Ureter (tissue), 1 donor: ENCODE data around the gene RARB. TPM values are rescaled to one million over a fixed set of nuclear protein-coding genes. Genes with fewer than 3 reads are reported as not detected.

Experiments
- DNase-seq: peaks from one replicate; pipeline ENCODE4 v3.0.0-alpha.2; 2020; ENCODE audit warnings: low spot score
- total RNA-seq: library from RNA; stranded (reverse); gene quantifications from one replicate; pipeline ENCODE4 v1.2.4, GENCODE V29; 2023
- donor health status: DM: yes; HTN: yes; CAD: no.

The RARB gene
- total RNA-seq, 1 donor from 2014 or later, result 14.0 TPM

DNA sequence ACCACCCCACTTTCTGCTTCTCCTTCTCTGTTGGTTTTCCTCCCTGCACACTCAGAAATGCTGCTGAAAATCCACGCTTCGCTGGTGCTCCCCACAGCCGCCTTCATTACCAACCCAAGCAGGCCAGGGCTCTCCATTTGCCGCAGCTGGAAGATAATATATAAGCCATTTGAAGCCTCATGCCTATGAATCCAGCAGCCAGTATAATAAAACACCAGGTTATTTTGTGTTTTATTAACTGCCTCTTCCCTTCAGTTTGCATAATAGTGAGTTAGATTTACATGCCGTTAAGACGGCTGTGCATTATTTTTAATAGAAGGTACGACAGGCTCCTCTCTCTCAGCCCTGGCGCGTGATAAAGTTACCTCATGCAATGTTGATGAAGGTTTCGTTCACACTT lies 150.0 kb downstream of the RARB start:
- no peak for DNase-seq

DNA sequence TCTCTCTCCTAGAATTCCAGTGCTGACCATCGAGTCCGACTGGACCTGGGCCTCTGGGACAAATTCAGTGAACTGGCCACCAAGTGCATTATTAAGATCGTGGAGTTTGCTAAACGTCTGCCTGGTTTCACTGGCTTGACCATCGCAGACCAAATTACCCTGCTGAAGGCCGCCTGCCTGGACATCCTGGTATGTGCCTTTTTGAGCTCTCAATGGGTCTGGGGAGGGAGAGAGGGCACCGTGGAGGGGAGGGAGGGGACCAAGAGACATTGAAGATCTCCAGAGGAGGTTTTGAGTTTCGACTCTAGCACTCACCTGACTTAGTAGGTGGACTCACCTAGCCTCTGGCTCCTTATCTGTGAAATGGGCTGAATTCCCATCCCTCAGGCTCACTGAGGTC lies 152.5 kb downstream of the RARB start:
- DNase-seq, result no peak

DNA sequence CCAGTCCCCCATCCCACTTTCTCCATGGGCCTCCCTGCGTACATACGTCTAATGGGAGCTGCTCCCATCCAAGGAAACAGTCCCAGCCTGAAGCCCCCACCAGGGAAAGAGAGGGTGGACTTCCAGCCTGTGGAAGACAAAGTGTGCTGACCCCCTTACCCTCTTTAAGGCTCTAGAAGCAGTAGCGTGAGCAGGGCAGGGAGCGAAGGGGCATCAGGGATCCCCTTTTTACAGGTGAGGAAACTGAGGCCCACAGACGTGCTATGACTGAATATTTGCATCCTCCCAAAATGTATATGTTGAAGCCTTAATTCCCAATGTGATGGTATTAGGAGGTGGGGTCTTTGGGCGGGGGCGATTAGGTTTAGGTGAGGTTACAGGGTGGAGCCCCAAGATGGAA lies 153.3 kb downstream of the RARB start:
- no peak for DNase-seq

DNA sequence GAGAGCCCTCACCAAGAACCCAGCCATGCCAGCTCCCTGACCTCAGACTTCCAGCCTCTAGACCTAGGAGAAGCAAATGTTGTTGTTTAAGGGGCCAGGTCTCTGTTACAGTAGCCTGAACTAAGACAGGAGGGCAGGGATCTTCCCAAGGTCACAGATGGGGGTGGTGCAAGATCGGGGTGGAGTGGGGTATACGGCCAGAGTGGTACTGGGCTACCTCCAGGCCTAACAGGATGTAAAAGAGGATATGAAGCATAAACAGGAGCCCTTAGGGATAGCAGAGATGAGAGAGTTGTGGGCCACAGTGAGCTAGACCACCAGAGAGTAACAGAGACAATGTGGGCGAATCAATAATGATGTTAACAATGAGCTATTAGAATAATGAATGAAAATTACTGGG lies 153.8 kb downstream of the RARB start:
- no peak for DNase-seq

DNA sequence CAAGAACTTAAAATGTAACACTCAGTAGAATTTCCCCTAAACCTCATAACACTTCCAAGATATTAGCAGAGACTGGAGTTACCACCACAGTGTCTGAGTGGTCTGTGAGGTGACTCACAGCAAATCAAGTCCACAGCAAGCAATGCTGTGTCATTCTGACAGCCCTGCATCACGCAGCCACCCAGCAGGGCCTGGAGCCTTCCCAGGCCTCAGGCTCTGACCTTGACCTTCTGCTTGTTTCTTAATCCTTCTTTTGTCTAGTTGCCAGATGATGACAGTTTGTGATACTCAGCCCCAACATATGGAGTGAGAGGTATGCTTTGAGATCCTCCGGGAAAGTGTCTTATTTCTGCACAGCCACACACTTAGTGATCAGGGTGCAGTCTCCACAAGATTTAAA lies 154.2 kb downstream of the RARB start:
- DNase-seq, result no peak

DNA sequence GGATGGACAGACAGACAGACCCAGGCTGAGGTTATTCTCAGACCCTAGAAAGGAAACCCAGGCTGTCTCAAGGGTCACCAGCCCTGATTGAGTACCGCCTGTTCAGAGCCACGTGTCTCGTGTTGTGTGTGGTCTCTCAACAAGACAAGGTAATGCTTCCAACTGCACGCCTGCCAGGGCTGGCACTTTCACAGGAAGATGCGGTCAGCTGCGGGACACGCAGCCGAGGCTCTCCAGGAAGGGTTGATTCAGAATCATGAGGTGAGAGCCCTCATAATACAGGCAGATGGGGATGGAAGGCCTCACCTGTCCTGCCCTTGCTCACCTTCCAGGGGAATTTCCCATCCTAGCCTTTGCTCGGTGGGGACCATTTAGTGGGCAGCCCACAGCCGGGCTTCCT lies 155.3 kb downstream of the RARB start:
- DNase-seq, result no peak

DNA sequence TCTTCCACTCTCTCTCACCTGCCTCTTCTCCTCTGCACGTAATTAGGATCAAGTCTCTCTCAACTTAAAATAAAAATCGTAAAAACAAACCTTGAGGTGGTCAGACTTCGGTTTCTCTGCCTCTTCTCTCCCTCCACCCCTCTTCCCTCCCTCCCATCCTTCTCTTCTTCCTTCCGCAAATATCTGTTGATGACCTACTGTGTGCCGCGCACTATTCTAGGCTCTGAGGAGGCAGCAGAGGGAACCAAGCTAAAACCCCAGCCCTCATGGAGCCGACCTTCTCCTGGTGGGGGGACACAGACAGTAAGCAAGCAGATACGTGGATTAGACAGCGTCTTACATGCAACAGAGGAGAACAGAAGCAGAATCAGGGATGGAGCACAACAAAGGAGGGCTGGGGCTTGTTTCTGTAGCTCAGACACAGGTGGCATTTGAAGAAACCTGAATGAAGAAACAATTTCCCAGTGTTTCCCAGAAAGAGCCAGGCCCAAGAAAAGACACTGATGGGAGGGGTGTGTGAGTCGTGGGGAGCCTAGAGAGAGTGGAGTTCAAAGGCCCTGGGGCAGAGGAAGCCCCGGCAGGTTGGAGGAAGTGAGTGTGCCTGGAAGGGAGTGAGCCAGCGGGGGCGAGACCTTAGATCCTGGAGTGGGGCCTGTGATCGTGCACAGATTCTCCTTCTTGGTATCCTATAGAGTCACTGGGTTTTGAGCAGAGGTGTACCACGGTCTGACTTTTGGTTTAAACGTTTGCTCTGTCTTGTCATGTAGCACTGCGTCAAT lies 156.1 kb downstream of the RARB start:
- no peak for DNase-seq

DNA sequence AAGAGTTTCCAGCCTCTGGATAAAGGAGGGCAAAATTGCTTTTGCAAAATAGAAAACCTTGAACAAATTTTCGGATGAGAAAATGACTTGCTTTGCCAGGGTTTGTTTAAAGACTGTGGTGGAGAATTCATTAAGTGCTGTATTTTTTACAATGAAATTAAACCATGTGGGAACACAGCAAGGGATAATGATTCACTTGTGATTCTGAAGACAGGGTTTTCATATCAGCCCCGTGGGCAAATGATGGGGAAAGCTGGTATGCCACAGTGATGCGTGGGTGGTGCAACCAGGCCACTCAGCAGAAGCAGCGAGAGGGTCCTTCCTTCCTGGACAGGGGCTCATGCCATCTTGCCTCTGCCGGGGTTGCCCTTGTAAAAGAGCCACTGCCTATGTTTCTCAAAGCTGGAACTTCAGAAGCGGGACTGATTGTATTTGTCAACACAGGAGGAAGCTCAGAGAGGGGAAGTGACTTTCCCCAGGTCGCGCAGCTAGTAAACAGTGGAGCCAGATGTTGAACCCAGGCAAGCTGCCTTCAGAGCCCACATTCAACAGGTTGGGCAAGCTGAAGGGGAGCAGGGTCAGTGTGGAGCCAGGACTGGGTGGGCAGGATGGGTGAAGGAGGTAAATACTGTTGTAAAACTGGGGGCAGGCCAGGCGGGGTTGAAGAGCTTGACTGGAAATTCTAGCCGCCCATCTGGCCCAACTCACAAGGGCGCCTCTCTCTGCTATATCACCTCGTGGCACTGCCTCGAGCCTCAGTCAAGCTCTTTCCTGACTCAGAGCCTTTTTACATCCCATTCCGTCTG lies 157.5 kb downstream of the RARB start:
- no peak for DNase-seq

DNA sequence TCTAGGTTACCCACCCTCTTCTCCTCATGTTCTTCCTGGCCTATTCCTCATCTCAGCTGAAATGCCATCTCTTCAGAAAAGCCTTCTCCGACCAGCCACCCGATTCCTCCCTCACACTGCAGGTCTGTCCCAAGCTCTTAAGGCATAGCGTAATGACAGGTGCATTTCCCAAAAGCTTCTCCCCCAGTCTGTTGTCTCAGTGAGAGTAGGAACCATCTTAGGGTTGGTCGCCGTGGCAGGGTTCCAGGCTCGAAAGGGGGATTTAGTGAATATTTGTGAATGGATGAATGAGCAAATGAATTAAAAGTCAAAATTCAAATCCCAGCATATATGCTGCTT lies 158.1 kb downstream of the RARB start:
- no peak for DNase-seq

DNA sequence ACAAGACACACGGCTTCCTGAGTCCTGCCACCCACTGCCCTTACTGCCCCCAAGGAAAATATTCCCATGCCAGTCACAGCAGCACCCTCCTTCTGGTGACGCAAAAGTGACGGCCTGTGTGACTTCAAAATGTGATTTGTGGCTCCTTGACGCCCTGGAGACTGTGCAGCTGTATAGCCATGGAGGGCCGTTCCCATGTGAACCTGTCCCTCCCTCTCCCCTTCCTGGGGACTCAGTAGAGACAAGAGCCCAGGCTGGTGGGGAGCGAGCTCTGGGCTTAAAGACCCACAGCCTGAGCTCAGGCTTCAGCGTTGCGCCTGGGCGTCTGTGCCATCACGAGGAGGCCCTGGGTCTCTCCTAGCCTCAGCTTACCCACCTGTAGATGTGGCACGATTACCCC lies 158.5 kb downstream of the RARB start:
- no peak for DNase-seq

DNA sequence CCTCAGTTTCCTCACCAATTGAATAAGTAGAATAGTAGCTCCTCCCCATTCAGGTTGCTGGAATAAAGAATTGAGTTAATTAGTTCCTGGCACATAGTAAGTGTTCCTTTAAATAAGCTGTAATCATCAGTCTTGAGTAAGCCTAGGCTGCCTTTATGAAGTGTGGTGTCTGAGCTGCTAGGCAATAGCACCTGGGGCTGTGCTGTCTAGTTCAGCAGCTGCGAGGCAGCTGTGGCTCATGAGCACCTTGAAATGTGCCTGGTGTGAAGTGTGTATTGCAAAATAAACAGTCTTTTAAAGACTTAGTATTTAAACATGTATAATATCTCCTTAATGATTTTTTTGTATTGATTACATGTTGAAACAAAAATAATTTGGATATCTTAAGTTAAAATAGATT lies 159.0 kb downstream of the RARB start:
- DNase-seq, result no peak

DNA sequence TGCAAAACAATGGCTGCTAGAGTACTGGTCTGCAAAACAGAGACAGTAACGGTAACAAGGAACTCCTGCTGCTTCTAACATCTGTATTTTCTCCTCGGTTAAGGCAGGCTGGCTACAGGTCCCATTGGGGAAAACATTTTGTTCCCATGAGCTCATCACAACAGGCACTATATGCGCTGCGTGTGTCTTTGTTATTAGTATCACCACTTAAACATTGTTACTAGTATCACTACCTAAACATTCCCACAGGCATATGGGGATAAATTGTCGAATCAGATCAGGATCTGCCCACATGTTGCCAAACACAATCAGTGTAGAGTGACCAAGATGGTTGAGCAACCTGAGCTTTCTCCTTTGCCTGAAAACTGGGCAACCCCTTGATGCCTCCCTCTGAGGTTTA lies 159.5 kb downstream of the RARB start:
- no peak for DNase-seq

DNA sequence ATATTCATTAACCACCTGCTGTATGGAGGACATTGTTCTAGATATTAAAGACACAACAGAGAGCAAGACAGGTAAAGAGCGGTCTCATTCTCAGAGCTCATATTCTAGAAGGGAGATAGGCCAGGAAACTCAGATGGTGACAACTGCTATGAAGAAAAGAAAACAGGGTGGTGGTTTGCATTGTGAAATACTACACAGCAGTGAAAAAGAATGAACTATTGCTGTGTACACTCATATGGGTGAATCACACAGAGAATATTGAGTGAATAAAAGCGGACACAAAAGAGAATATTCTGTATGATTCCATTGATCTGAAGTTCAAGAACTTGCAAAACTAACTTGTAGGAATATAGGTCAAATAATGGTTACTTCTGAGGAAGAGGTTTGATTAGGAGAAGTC lies 159.9 kb downstream of the RARB start:
- DNase-seq, result no peak

DNA sequence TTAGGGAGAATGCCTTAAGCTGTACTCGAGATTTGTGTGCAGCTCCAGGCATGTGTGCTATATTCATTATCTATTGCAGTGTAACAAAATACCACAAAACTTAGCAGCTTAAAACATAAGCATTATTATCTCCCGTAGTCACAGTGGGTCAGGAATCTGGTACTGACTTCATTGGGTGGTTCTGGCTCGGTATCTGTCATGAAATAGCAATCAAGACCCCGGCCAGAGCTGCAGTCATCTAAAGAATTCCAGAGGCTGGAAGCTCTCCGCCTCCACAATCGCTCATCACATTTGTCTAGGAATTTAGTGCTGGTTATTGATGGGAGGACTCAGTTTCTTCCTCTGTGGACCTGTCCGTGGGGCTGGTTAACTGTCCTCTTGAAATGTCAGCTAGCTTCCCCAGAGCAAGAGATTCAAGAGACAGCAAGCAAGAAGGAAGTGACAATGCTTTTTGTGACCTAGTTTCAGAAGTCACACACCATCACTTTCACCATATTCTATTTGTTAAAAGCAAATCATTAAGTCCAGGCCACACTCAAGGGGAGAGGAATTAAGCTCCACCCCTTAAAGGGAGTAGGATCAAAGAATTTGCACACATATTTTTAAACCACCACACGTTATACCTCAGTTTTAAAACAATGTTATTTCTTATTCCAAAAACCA lies 160.5 kb downstream of the RARB start:
- DNase-seq, result no peak

DNA sequence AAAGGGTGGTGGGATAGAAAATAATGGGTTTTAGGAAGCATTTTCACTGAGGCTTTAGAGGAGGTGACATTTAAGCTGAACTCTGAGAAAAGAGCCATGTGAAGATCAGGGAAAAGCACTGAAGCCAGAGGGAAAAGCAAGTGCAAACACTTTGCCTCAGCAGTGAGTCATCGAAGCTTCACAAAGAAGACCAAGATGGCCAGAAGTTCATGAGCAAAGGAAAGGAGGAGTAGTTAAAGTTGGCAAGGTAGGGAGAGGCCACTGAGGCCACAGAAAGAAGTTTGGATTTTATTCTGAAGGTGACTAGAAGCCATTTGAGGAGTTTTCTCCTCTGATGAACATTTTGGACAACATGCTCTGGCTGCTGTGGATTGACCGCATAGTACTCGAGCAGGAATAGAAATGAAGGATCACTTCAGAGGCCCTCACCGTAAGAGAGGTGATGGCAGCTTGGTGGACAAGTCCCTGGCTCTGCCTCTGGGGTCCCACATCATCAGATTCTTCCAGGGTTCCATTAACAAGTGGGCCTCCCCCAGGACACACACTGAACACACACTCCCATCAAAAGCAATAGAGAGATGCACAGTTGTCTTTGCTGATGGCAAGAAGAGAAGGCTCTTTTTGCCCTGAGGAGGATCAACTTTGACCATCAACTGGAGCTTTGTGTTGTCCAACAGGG lies 161.2 kb downstream of the RARB start:
- no peak for DNase-seq

DNA sequence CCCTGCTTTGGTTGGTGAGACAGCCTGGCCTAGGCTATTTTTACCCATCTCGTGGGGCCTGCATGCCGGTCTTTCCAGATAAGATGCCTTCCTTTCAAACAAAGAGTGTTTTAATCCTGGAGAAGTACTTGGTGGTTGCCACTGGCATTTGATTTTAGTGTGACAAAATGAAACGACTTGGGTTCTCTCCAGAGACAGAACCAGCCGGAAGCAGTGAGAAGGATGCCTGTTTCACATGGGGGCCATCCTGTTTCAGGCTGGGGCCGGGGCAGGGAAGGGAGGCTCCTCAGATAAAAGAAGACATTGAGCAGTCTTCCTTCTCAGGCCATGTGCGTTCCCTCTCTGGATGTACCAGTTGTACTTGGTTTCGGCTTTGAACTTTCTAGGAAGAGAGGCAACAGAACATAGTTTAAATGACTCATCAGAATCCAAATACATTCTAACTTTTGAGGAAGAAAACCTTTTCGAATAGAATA lies 161.8 kb downstream of the RARB start:
- no peak for DNase-seq

DNA sequence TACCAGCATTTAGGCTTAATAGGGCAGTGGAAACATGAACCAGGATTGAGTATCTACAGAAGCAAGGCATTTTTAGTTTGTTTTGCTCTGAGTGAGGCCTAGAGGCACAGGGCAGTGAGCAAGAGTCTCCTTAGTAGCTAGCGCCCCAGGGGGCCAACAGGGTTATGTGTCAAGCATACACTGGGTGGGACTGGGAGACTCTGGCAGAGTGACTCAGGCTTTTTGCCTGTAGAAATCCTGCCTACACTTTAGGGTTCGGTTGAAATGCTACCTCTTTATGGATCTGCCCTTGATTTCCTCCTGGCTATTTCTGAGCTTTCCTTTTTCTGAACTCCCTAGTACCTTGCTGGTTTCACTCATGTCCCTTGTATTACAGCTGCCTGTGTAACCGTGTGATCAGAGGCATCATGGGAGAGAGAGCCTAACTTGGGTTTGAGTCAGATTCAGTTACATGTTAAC lies 164.5 kb downstream of the RARB start:
- DNase-seq, result no peak

DNA sequence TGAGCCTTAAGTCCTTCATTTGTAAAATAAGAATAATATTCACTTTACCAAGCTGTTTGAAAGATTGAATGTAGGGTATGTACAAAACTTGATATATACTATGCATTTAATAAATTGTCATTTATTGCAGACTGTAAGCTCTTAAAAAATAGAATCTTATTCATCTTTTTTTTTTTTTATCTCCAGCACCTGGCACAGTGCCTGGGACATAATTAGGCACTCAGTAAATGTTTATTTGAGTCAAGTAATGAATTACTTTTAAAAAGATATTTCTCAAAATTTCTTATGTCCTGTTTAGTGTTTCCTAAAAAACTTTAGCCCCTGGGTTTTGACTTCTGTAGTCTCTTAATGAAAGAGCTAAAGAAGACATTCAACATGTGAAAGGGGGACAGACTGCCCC lies 164.9 kb downstream of the RARB start:
- DNase-seq, result no peak

DNA sequence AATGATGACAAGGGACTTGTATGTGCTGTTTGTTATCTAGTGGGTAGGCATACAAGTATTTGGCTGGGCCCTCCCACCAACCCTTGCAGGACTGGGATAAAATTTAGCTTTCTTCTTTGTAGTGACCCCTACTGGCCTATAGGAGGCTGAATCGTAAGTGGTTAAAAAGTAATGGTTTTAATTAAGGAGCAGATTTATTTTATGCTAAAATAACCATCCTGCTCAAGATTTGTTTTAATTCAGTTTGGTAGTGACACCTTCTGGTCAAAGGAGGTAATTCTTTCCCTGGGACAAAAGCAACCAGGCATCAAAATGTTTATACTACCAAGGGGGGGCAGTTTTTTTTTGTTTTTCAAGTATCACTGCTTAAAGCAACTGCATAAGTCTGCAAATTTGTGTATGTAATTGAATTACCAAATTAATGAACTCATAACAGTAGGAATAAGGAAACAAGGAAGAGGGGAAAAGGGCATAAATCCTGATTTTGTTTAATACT lies 166.0 kb downstream of the RARB start:
- no peak for DNase-seq

DNA sequence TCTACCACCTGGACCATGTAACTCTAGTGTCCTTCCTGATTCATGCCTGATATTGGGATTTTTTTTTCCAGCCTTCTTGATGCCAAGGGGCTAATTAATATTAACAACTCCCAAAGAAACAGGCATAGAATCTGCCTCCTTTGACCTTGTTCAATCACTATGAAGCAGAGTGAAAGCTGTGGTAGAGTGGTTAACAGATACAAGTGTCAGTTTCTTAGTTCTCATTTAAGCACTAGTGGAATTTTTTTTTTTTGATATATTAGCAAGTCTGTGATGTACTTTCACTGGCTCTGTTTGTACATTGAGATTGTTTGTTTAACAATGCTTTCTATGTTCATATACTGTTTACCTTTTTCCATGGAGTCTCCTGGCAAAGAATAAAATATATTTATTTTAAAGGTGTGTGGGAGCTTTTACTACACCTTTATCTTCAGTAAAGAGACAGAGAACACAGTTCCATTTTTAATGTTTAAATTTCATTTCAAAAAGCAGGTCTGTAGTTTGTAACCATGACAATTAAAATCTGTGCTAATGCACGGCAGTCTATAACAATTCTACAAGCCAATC lies 169.6 kb downstream of the RARB start:
- DNase-seq, result no peak

DNA sequence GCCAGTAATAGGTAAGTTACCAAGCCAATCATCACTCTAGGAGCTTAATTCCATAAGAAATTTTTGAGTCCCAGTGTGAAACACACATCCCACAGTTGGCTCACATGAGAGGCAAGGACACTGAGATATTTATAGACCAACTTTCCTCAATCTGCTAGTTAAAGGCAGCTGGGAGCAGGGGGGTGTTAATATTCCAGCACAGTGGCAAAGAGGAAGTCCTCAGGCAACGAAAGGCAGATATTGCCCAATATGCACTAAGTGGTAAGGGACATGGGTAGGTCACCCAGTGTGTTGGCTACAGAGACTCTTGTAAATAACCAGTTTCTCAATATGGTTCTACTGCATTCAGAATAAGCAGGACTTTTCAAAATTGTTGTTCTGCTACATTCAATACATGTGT lies 175.6 kb downstream of the RARB start:
- no peak for DNase-seq
